GM23338 (cell line): ENCODE measurements around the gene RNLS. TPM values are rescaled to one million over a fixed set of nuclear protein-coding genes. Genes with fewer than 3 reads are reported as not detected.

Experiments
- ATAC-seq: fragments of 200-7000 bp; cut with Tn5 transposase; 3 replicates; pipeline ENCODE4 v1.9.1; 2020
- DNase-seq: peaks from one replicate; pipeline ENCODE4 v3.0.0-alpha.2; 2015; ENCODE audit warnings: low spot score
- H2AFZ ChIP-seq: fragments of 200-600 bp; sonication (generic); 2 replicates; pipeline ENCODE4 v1.8.0; 2016; ENCODE audit warnings: antibody characterized with exemption, mild to moderate bottlenecking, moderate library complexity
- H3F3A ChIP-seq: fragments of 200-600 bp; sonication (generic); replicated peaks from 2 replicates; pipeline ENCODE4 v1.8.0; 2017; ENCODE audit warnings: antibody characterized with exemption, mixed run types, low read depth
- H3K27ac ChIP-seq: fragments of 200-600 bp; sonication (generic); 2 replicates; pipeline ENCODE4 v1.6.1; 2016; ENCODE audit warnings: low read depth
- H3K27me3 ChIP-seq: fragments of 200-600 bp; sonication (generic); 2 replicates; pipeline ENCODE4 v1.8.0; 2016; ENCODE audit warnings: mild to moderate bottlenecking, mixed run types, moderate library complexity; ENCODE audit not compliant: insufficient read depth
- H3K36me3 ChIP-seq: fragments of 200-600 bp; sonication (generic); 2 replicates; pipeline ENCODE4 v1.8.0; 2016; ENCODE audit warnings: mild to moderate bottlenecking; ENCODE audit not compliant: insufficient read depth
- H3K4me1 ChIP-seq: fragments of 200-600 bp; sonication (generic); 2 replicates; pipeline ENCODE4 v1.8.0; 2016; ENCODE audit warnings: mild to moderate bottlenecking, moderate library complexity; ENCODE audit not compliant: insufficient read depth
- H3K4me2 ChIP-seq: fragments of 200-600 bp; sonication (generic); 2 replicates; pipeline ENCODE4 v1.7.1; 2017; ENCODE audit warnings: mixed run types
- H3K4me3 ChIP-seq: fragments of 200-600 bp; sonication (generic); 2 replicates; pipeline ENCODE4 v1.6.1; 2016; ENCODE audit warnings: mixed run types
- H3K79me2 ChIP-seq: fragments of 200-600 bp; sonication (generic); replicated peaks from 2 replicates; pipeline ENCODE4 v1.8.0; 2017; ENCODE audit warnings: mild to moderate bottlenecking; ENCODE audit not compliant: insufficient read depth
- H3K9me2 ChIP-seq: fragments of 200-600 bp; sonication (generic); 2 replicates; pipeline ENCODE4 v1.8.0; 2017; ENCODE audit not compliant: insufficient read depth
- H4K20me1 ChIP-seq: fragments of 200-600 bp; sonication (generic); replicated peaks from 2 replicates; pipeline ENCODE4 v1.8.0; 2017; ENCODE audit warnings: mild to moderate bottlenecking; ENCODE audit not compliant: insufficient read depth
- H3K27ac Mint-ChIP-seq: 2 replicates; pipeline ENCODE4 v1.8.0; 2020; ENCODE audit warnings: inconsistent platforms, mild to moderate bottlenecking, moderate library complexity, mixed read lengths
- H3K27me3 Mint-ChIP-seq: 3 replicates; pipeline ENCODE4 v1.8.0; 2022; ENCODE audit warnings: low read depth, mild to moderate bottlenecking, moderate library complexity, mixed read lengths, inconsistent platforms; ENCODE audit not compliant: insufficient read depth, poor library complexity
- H3K36me3 Mint-ChIP-seq: 3 replicates; pipeline ENCODE4 v1.8.0; 2021; ENCODE audit warnings: low read depth, mild to moderate bottlenecking, inconsistent platforms, moderate library complexity, mixed read lengths
- H3K4me1 Mint-ChIP-seq: 3 replicates; pipeline ENCODE4 v1.8.0; 2020; ENCODE audit warnings: mild to moderate bottlenecking, inconsistent platforms, mixed read lengths
- H3K4me3 Mint-ChIP-seq: 3 replicates; pipeline ENCODE4 v1.8.0; 2021; ENCODE audit warnings: moderate library complexity, mild to moderate bottlenecking, inconsistent platforms, mixed read lengths
- H3K9me3 Mint-ChIP-seq: 3 replicates; pipeline ENCODE4 v1.8.0; 2020; ENCODE audit warnings: moderate library complexity, mild to moderate bottlenecking, inconsistent platforms, mixed read lengths
- CREB1 ChIP-seq: fragments of 250-450 bp; sonication (Bioruptor Pico); IDR thresholded peaks from 2 replicates; pipeline ENCODE4 v1.5.0; 2020; ENCODE audit warnings: low read depth, mild to moderate bottlenecking, moderate library complexity
- CTCF ChIP-seq, 2 experiments: fragments of 200-600 bp in 1 of 2; sonication (generic) in 1 of 2; conservative IDR thresholded peaks; 2 replicates each; pipeline versions ENCODE4 v1.5.1 to v1.6.1; 2016 to 2017; ENCODE audit warnings: antibody characterized with exemption in 2 of 2, low read depth in 2 of 2, mild to moderate bottlenecking in 2 of 2, moderate library complexity in 1 of 2
- ETS1 ChIP-seq: IDR thresholded peaks from 2 replicates; pipeline ENCODE4 v1.6.1; 2016; ENCODE audit warnings: antibody characterized with exemption
- EZH2 ChIP-seq: fragments of 200-600 bp; sonication (generic); IDR thresholded peaks from one replicate; pipeline ENCODE4 v1.8.0; 2017; ENCODE audit warnings: antibody characterized with exemption, mild to moderate bottlenecking, low read depth; ENCODE audit not compliant: unreplicated experiment
- EZH2phosphoT487 ChIP-seq: fragments of 200-600 bp; sonication (generic); IDR thresholded peaks from one replicate; pipeline ENCODE4 v1.8.1; 2018; ENCODE audit warnings: antibody characterized with exemption; ENCODE audit not compliant: unreplicated experiment
- JUNB ChIP-seq: IDR thresholded peaks from one replicate; pipeline ENCODE4 v1.6.1; 2016; ENCODE audit warnings: antibody characterized with exemption; ENCODE audit not compliant: unreplicated experiment
- NANOG ChIP-seq: IDR thresholded peaks from 2 replicates; pipeline ENCODE4 v1.6.1; 2016; ENCODE audit warnings: antibody characterized with exemption, borderline replicate concordance
- POLR2AphosphoS5 ChIP-seq: IDR thresholded peaks from 2 replicates; pipeline ENCODE4 v1.6.1; 2016; ENCODE audit warnings: antibody characterized with exemption, low read depth
- STAT1 ChIP-seq: IDR thresholded peaks from one replicate; pipeline ENCODE4 v1.6.1; 2016; ENCODE audit warnings: antibody characterized with exemption; ENCODE audit not compliant: unreplicated experiment
- ZNF114 ChIP-seq: fragments of 250-450 bp; sonication (Bioruptor Pico); IDR thresholded peaks from 2 replicates; pipeline ENCODE4 v1.5.0; 2020; ENCODE audit warnings: mild to moderate bottlenecking, moderate library complexity
- polyA plus RNA-seq: library from polyadenylated mRNA; unstranded; fragments of >200 nt; fragmentation: Nextera tagmentation; extraction: Ambion mirVana; gene quantifications from 2 replicates; pipeline ENCODE4 v1.2.1, GENCODE V29; 2016
- total RNA-seq: library from RNA; depleted of rRNA; stranded (reverse); fragments of >200 nt; shearing (Covaris generic); gene quantifications from 2 replicates; pipeline ENCODE4 v1.2.3, GENCODE V29; 2014
- TF ChIP-seq, protein P1 (sequence below): IDR thresholded peaks from one replicate; pipeline ENCODE4 v1.6.1; 2018; ENCODE audit warnings: antibody characterized with exemption; ENCODE audit not compliant: unreplicated experiment

RNLS gene
- total and polyA plus RNA-seq, 2 experiments from 2014 or later = 8.8 to 15.2 TPM

GRCh38 chr10:88482220-88482619 is 100.9 kb downstream of the RNLS start:
- Histone ChIP-seq H3K4me2 (no peak overlapping the region), H3K9me2 (no peaks in the 10 kb centered on the region), H4K20me1 (no peaks in the 10 kb centered on the region), H3K36me3 (no peaks in the 10 kb centered on the region), H3K27ac (no peak overlapping the region), H3K4me3 (no peak overlapping the region), H3F3A (no peaks in the 10 kb centered on the region), H3K27me3 (no peaks in the 10 kb centered on the region), H3K4me1 (no peaks in the 10 kb centered on the region), H3K79me2 (no peaks in the 10 kb centered on the region), H2AFZ (no peak overlapping the region)
- TF ChIP-seq EZH2phosphoT487 = no peak
- no peak for TF ChIP-seq JUNB
- TF ChIP-seq STAT1 = no peak
- TF ChIP-seq EZH2 = no peak
- TF ChIP-seq CTCF (conservative IDR thresholded peaks at IDR 0.05; ENCODE audit: low read depth in 2 of 2) = no peak
- TF ChIP-seq, protein P1, sequence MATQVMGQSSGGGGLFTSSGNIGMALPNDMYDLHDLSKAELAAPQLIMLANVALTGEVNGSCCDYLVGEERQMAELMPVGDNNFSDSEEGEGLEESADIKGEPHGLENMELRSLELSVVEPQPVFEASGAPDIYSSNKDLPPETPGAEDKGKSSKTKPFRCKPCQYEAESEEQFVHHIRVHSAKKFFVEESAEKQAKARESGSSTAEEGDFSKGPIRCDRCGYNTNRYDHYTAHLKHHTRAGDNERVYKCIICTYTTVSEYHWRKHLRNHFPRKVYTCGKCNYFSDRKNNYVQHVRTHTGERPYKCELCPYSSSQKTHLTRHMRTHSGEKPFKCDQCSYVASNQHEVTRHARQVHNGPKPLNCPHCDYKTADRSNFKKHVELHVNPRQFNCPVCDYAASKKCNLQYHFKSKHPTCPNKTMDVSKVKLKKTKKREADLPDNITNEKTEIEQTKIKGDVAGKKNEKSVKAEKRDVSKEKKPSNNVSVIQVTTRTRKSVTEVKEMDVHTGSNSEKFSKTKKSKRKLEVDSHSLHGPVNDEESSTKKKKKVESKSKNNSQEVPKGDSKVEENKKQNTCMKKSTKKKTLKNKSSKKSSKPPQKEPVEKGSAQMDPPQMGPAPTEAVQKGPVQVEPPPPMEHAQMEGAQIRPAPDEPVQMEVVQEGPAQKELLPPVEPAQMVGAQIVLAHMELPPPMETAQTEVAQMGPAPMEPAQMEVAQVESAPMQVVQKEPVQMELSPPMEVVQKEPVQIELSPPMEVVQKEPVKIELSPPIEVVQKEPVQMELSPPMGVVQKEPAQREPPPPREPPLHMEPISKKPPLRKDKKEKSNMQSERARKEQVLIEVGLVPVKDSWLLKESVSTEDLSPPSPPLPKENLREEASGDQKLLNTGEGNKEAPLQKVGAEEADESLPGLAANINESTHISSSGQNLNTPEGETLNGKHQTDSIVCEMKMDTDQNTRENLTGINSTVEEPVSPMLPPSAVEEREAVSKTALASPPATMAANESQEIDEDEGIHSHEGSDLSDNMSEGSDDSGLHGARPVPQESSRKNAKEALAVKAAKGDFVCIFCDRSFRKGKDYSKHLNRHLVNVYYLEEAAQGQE = no peak
- no peak for TF ChIP-seq POLR2AphosphoS5
- no peak for TF ChIP-seq CREB1
- no peak for TF ChIP-seq ZNF114 (CRISPR knock-in tag)
- TF ChIP-seq ETS1 = no peak
- Mint-ChIP-seq H3K4me1 (no peaks in the 10 kb centered on the region), H3K9me3 (no peaks in the 10 kb centered on the region), H3K4me3 (no peak overlapping the region), H3K27ac (no peak overlapping the region), H3K27me3 (no peaks in the 10 kb centered on the region), H3K36me3 (no peaks in the 10 kb centered on the region)
- ATAC-seq (no peak), DNase-seq (no peak)

- Histone ChIP-seq H2AFZ (no peak overlapping the region), H3F3A (no peaks in the 10 kb centered on the region), H3K27ac (no peak overlapping the region), H3K4me1 (peaks cover 21% of the 10 kb centered on the region), H3K79me2 (no peaks in the 10 kb centered on the region), H3K4me2 (no peak overlapping the region), H4K20me1 (no peaks in the 10 kb centered on the region), H3K4me3 (no peak overlapping the region), H3K27me3 (no peaks in the 10 kb centered on the region), H3K9me2 (no peaks in the 10 kb centered on the region), H3K36me3 (no peaks in the 10 kb centered on the region)
- no peak for DNase-seq
- Mint-ChIP-seq H3K9me3 (no peaks in the 10 kb centered on the region), H3K4me1 (peaks cover 14% of the 10 kb centered on the region), H3K27ac (no peak overlapping the region), H3K4me3 (no peak overlapping the region), H3K27me3 (no peaks in the 10 kb centered on the region), H3K36me3 (no peaks in the 10 kb centered on the region)
- TF ChIP-seq NANOG (no peak), CTCF (conservative IDR thresholded peaks at IDR 0.05; ENCODE audit: low read depth in 2 of 2) (no peak)
- ATAC-seq = no peak
Measured at GRCh38 chr10:88478256-88478655, 104.9 kb downstream of the RNLS start.
